HG03432 (cell line): Measurements from ENCODE around the gene CXCL6.

Experiments used
- ATAC-seq: cut with Tn5 transposase; IDR thresholded peaks from one replicate; pipeline ENCODE4 v1.9.1; 2021; ENCODE audit warnings: mild to moderate bottlenecking, moderate library complexity; ENCODE audit not compliant: unreplicated experiment

CXCL6 gene

GRCh38 chr4:73841243-73841925 lies 4.9 kb downstream of the CXCL6 start:
- no peak for ATAC-seq

GRCh38 chr4:73842696-73843095 lies 6.2 kb downstream of the CXCL6 start:
- ATAC-seq = no peak

GRCh38 chr4:73843369-73843768 lies 6.9 kb downstream of the CXCL6 start:
- ATAC-seq = no peak

- ATAC-seq = no peak
These were observed 7.9 kb downstream of the CXCL6 start for GRCh38 chr4:73844345-73844744.

GRCh38 chr4:73844806-73845205 lies 8.3 kb downstream of the CXCL6 start:
- ATAC-seq = no peak

- no peak for ATAC-seq
These were observed 11.2 kb downstream of the CXCL6 start for GRCh38 chr4:73847526-73848182.

GRCh38 chr4:73848183-73848777 lies 11.8 kb downstream of the CXCL6 start:
- no peak for ATAC-seq

- ATAC-seq = no peak
These were observed 13.9 kb downstream of the CXCL6 start for GRCh38 chr4:73850261-73850970.

GRCh38 chr4:73851293-73851692 lies 14.8 kb downstream of the CXCL6 start:
- ATAC-seq = no peak

- ATAC-seq = no peak
These were observed 16.3 kb downstream of the CXCL6 start for GRCh38 chr4:73852771-73853170.

- ATAC-seq = no peak
These were observed 16.8 kb downstream of the CXCL6 start, which contains the start of gene PF4V1 for GRCh38 chr4:73853246-73853704. Gene PF4V1, plus strand, starts transcription at chr4:73853296. Its CDS starts 67 bp downstream, at chr4:73853363.

GRCh38 chr4:73853718-73854473 lies 17.4 kb downstream of the CXCL6 start:
- no peak for ATAC-seq

- ATAC-seq = no peak
These were observed 18.9 kb downstream of the CXCL6 start for GRCh38 chr4:73855406-73855805.

GRCh38 chr4:73856518-73856917 lies 20.0 kb downstream of the CXCL6 start:
- ATAC-seq = no peak

- no peak for ATAC-seq
These were observed 23.2 kb downstream of the CXCL6 start for GRCh38 chr4:73859614-73860088.

GRCh38 chr4:73860181-73860580 lies 23.7 kb downstream of the CXCL6 start:
- ATAC-seq = no peak

- no peak for ATAC-seq
These were observed 24.4 kb downstream of the CXCL6 start for GRCh38 chr4:73860917-73861316.

GRCh38 chr4:73862322-73862721 lies 25.8 kb downstream of the CXCL6 start:
- no peak for ATAC-seq

- ATAC-seq = no peak
These were observed 27.9 kb downstream of the CXCL6 start for GRCh38 chr4:73864365-73864764.

GRCh38 chr4:73864961-73865360 lies 28.5 kb downstream of the CXCL6 start:
- ATAC-seq = no peak
